Endothelial cell (in vitro differentiated cells): ENCODE measurements around the gene BMP7. TPM values are rescaled to one million over a fixed set of nuclear protein-coding genes. Genes with fewer than 3 reads are reported as not detected.
"Not testable (repeated sequence)": the region's sequence is repeated elsewhere in the genome, so short reads cannot be mapped to it uniquely, and the experiment has no call there.

Experiments
- DNase-seq: peaks from one replicate; pipeline ENCODE4 v3.0.0; 2021; ENCODE audit warnings: low spot score
- H3K27ac Mint-ChIP-seq: one replicate; pipeline ENCODE4 v1.8.0; 2021; ENCODE audit warnings: mixed read lengths, inconsistent platforms; ENCODE audit not compliant: unreplicated experiment
- H3K27me3 Mint-ChIP-seq: one replicate; pipeline ENCODE4 v1.8.0; 2021; ENCODE audit warnings: mild to moderate bottlenecking, moderate library complexity, mixed read lengths, inconsistent platforms; ENCODE audit not compliant: unreplicated experiment
- H3K36me3 Mint-ChIP-seq: one replicate; pipeline ENCODE4 v1.8.0; 2021; ENCODE audit warnings: mild to moderate bottlenecking, low read depth, mixed read lengths, inconsistent platforms; ENCODE audit not compliant: unreplicated experiment
- H3K4me1 Mint-ChIP-seq: one replicate; pipeline ENCODE4 v1.8.0; 2021; ENCODE audit warnings: mild to moderate bottlenecking, mixed read lengths, inconsistent platforms; ENCODE audit not compliant: unreplicated experiment
- H3K4me3 Mint-ChIP-seq: one replicate; pipeline ENCODE4 v1.8.0; 2021; ENCODE audit warnings: mild to moderate bottlenecking, mixed read lengths, inconsistent platforms; ENCODE audit not compliant: unreplicated experiment
- H3K9me3 Mint-ChIP-seq: one replicate; pipeline ENCODE4 v1.8.0; 2021; ENCODE audit warnings: mixed read lengths, inconsistent platforms; ENCODE audit not compliant: unreplicated experiment
- CTCF ChIP-seq: fragments of 200-600 bp; sonication (generic); IDR thresholded peaks from one replicate; pipeline ENCODE4 v1.5.0; 2021; ENCODE audit warnings: antibody characterized with exemption; ENCODE audit not compliant: unreplicated experiment
- total RNA-seq: library from RNA; stranded (reverse); fragmentation: NEBNext Ultra II Directional; extraction: Animal tissue kit (Norgen Biotek cat#: 25700); gene quantifications from one replicate; pipeline ENCODE4 v1.2.1, GENCODE V29; 2021; ENCODE audit not compliant: unreplicated experiment

BMP7 gene
- total RNA-seq, 1 donor from 2014 or later: 0.38 TPM

GRCh38 chr20:57194154-57194553 is 72.3 kb downstream of the BMP7 start:
- no peaks in the 10 kb centered on the region for H3K4me1 Mint-ChIP-seq
- H3K9me3 Mint-ChIP-seq: no peaks in the 10 kb centered on the region
- H3K36me3 Mint-ChIP-seq: no peaks in the 10 kb centered on the region
- H3K27ac Mint-ChIP-seq: no peak overlapping the region
- TF ChIP-seq CTCF: no peak
- H3K27me3 Mint-ChIP-seq: peaks cover 3% of the 10 kb centered on the region
- DNase-seq: no peak
- no peak overlapping the region for H3K4me3 Mint-ChIP-seq

DNA sequence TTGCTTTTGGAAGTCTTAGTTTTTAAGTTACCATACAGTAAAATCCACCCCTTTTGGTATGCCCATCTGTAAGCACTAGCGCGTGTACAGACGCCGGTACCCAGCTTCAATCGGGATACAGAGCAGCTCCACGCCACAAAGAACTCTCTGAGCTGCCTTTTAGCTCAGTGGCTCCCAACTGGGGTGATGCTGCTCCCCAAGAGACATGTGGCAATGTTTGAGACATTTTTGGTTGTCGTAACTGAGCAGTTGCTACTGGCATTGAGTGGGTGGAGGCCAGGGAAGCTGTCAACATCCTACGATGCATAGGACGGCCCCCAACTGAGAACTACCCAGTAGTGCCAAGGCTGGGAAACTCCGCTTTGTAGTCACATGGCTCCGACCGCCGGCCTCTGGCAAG is 73.3 kb downstream of the BMP7 start:
- no peak for TF ChIP-seq CTCF
- Mint-ChIP-seq H3K4me3 (no peak overlapping the region), H3K36me3 (no peaks in the 10 kb centered on the region), H3K9me3 (no peaks in the 10 kb centered on the region), H3K27ac (no peak overlapping the region), H3K27me3 (peaks cover 3% of the 10 kb centered on the region), H3K4me1 (no peaks in the 10 kb centered on the region)
- no peak for DNase-seq

DNA sequence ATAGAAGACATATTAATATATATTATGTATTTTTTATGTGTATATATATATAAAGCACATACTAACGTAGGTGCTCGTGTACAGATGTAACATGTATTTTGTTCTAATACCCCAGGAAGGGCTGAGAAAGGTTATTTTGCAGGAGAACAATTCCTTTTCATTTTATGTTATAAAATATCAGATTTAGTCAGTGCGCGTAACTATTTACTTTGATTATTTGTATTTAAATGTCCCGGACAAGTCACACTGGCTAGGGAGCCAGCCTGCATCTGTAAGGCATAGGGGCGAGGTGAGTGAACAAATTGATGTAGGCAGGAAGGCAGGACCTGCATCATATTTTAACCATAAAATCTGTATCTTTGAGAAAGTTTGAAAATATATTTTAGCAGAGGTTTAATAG is 74.1 kb downstream of the BMP7 start:
- H3K4me1 Mint-ChIP-seq: no peaks in the 10 kb centered on the region
- no peaks in the 10 kb centered on the region for H3K36me3 Mint-ChIP-seq
- H3K4me3 Mint-ChIP-seq: no peak overlapping the region
- H3K27me3 Mint-ChIP-seq: peaks cover 3% of the 10 kb centered on the region
- H3K9me3 Mint-ChIP-seq: no peaks in the 10 kb centered on the region
- no peak for DNase-seq
- no peak for TF ChIP-seq CTCF
- no peak overlapping the region for H3K27ac Mint-ChIP-seq

DNA sequence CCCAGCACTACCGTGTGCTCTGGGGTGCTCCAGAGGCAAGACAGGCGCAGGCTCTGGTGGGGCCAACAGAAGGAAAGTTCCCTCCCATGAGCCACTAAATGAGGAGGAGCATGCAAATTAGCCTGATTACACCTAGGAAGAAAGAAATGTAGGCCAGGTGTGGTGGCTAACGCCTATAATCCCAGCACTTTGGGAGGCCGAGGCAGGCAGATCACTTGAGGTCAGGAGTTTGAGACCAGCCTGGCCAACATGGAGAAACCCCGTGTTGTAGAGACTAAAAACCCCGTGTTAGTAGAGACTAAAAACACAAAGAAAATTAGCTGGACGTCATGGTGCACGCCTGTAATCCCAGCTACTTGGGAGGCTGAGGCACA is 75.2 kb downstream of the BMP7 start:
- DNase-seq, H3K9me3 Mint-ChIP-seq, H3K27me3 Mint-ChIP-seq, H3K4me1 Mint-ChIP-seq, H3K4me3 Mint-ChIP-seq, H3K27ac Mint-ChIP-seq, H3K36me3 Mint-ChIP-seq: not testable (repeated sequence)

DNA sequence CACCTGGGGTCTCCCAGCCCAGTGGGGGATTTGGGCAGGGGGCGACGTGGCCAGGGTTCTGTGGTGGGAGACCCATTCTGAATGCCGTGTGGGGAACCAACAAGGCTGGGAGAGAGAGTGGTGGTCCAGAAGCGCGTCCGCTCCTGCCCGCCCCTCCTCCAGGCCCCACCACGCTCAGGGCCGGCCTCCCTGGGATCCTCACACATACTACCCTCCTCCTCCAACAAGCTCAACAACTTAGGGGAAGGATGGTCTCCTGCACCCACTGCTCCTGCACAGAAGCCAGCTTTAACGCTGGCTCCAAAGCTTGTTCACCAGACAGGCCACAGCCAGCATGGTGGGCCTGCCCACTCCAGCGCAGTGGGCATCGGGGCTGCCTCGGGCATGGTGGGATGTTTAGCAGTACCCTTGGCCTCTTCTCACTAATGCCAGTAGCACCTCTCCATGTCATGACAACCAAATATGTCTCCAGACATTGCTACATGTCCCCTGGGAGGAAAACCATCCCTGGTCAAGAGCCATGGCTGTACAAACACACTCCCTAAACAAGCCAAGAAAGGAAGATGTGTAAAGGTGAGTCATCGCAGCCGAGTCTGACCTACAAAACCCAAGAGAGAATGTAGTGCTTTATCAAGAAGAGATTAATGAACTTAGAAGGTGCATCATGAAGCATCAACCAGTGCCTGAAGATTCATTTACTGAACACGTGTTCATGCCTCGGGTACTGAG is 75.7 kb downstream of the BMP7 start:
- no peaks in the 10 kb centered on the region for H3K4me1 Mint-ChIP-seq
- no peaks in the 10 kb centered on the region for H3K36me3 Mint-ChIP-seq
- no peak overlapping the region for H3K4me3 Mint-ChIP-seq
- peaks cover 6% of the 10 kb centered on the region for H3K27me3 Mint-ChIP-seq
- DNase-seq: no peak
- H3K9me3 Mint-ChIP-seq: no peaks in the 10 kb centered on the region
- TF ChIP-seq CTCF: no peak
- H3K27ac Mint-ChIP-seq: no peak overlapping the region
